Adrenal gland (tissue), 12 donors: ENCODE results near the gene TSC22D2. TPM values are rescaled to one million over a fixed set of nuclear protein-coding genes. Genes with fewer than 3 reads are reported as not detected.
A peak's percentile ranks its signal among the peaks of the same experiment; 100 is the strongest.

Source experiments
- DNase-seq, 7 donors: peaks; one replicate each; pipeline ENCODE4 v3.0.0-alpha.2; 2019 to 2020
- H3K27ac ChIP-seq, 5 donors: fragments of 200-600 bp; sonication (generic) in 4 of 5; 1 replicate in 3 of 5; 2 replicates in 2 of 5; pipeline versions ENCODE4 v1.5.1 to v1.8.0; 2016 to 2020; ENCODE audit warnings: mild to moderate bottlenecking in 1 of 5
- H3K27me3 ChIP-seq: fragments of 200-600 bp; 2 replicates; pipeline ENCODE4 v1.8.0; 2021
- H3K36me3 ChIP-seq, 2 donors: fragments of 200-600 bp; replicated peaks in 1 of 2; 1 replicate in 1 of 2; 2 replicates in 1 of 2; pipeline versions ENCODE4 v1.5.1 to v1.8.0; 2018 to 2022
- H3K4me1 ChIP-seq, 2 donors: fragments of 200-600 bp; replicated peaks in 1 of 2; 1 replicate in 1 of 2; 2 replicates in 1 of 2; pipeline versions ENCODE4 v1.5.1 to v1.8.0; 2018 to 2021
- H3K4me3 ChIP-seq, 4 donors: fragments of 200-600 bp; sonication (generic) in 3 of 4; one replicate each; pipeline ENCODE4 v1.5.1; 2016 to 2018
- H3K9me3 ChIP-seq, 3 donors: fragments of 200-600 bp; sonication (generic) in 1 of 3; replicated peaks in 1 of 3; 1 replicate in 2 of 3; 2 replicates in 1 of 3; pipeline versions ENCODE4 v1.5.1 to v1.8.0; 2016 to 2021
- CTCF ChIP-seq, 6 experiments: fragments of 450-650 bp in 4 of 6; fragments of 200-600 bp in 2 of 6; sonication (generic) in 1 of 6; IDR thresholded peaks; 1 replicate in 5 of 6; 2 replicates in 1 of 6; pipeline versions ENCODE4 v1.5.1 to v1.8.0; 2016 to 2021; ENCODE audit warnings: antibody characterized with exemption in 6 of 6, mild to moderate bottlenecking in 2 of 6, moderate library complexity in 1 of 6
- POLR2A ChIP-seq, 2 donors: fragments of 450-650 bp; IDR thresholded peaks; one replicate each; pipeline ENCODE4 v1.6.1; 2017; ENCODE audit warnings: antibody characterized with exemption in 2 of 2, mild to moderate bottlenecking in 2 of 2, moderate library complexity in 1 of 2
- WGBS, 4 donors: extraction: QIAGEN DNeasy Blood & Tissue Kit in 2 of 4; methylation state at CpG; one replicate each; pipeline versions ENCODE4 v1.1.5 to v1.1.7; 2013 to 2017; 5-methylcytosine and 5-hydroxymethylcytosine counted together
- intact Hi-C, 2 donors: fragments of 100-400 bp; cut with DNase I; formaldehyde crosslinking; loops; one replicate each; pipeline versions ENCODE4 v1.14.1 to v1.15.0; 2022 to 2023
- polyA plus RNA-seq, 3 donors: library from polyadenylated mRNA; stranded (reverse); fragments of 200-250 nt in 2 of 3; fragments of 350-450 nt in 1 of 3; fragmentation: Illumina TruSeq in 1 of 3; extraction: RNeasy Lipid Tissue Mini Kit (QIAGEN cat#74804) in 1 of 3; gene quantifications; one replicate each; pipeline ENCODE4 v1.2.3, GENCODE V29; 2013 to 2014
- total RNA-seq, 9 donors: library from RNA; depleted of rRNA in 4 of 9; stranded (reverse); fragments of >200 nt in 4 of 9; fragments of 120-200 nt in 1 of 9; fragmentation: NEBNext Ultra II Directional in 1 of 9; extraction: Animal tissue kit (Norgen Biotek cat#: 25700) in 1 of 9; gene quantifications; one replicate each; pipeline versions ENCODE4 v1.1.0 to v1.2.4, GENCODE V29; 2013 to 2023
- donor health status: healthy with polysubstance abuse.
- donor health status: Bipolar disorder and iron deficiency.
- donor health status: DM: yes; HTN: yes; CAD: no.
- donor health status: DM: no; HTN: no; CAD: no.
- donor health status: DM: no; HTN: no; CAD: no.
- donor health status: DM: yes; HTN: yes; CAD: no.

The TSC22D2 gene
- total and polyA plus RNA-seq, 12 donors, result 8.3 to 22.6 (median 17.6) TPM

- no peaks in the 10 kb centered on the region for H3K27me3 ChIP-seq
- intact Hi-C loops, result loop anchor here in 1 of 2 donors (10.0 kb wide), 1 partner anchor 84 kb away; no protein-coding TSS in a partner anchor
- H3K4me3 ChIP-seq, result peak overlapping the region; percentile 27 to 84 (median 64)
- peak overlapping the region; percentile 98 to 100 (median 99) for H3K27ac ChIP-seq
- no peaks in the 10 kb centered on the region for H3K36me3 ChIP-seq
- peak; percentile 40 to 79 (median 60) for DNase-seq
- WGBS, 4 donors, result 0% methylated on average over 18 to 68 of the region's 68 CpGs
- no peak for TF ChIP-seq CTCF (IDR thresholded peaks at IDR 0.05)
- TF ChIP-seq POLR2A (IDR thresholded peaks at IDR 0.05), result no peak
- H3K4me1 ChIP-seq, result peaks cover 29 to 52% of the 10 kb centered on the region in 2 donors
- H3K9me3 ChIP-seq, result no peaks in the 10 kb centered on the region
Observed at GRCh38 chr3:150410311-150411105, 2.4 kb downstream of the TSC22D2 start.

- 2 to 5% (median 4%) methylated on average over 4 to 5 of the region's 5 CpGs for WGBS, 4 donors
- TF ChIP-seq POLR2A (IDR thresholded peaks at IDR 0.05) (no peak), CTCF (IDR thresholded peaks at IDR 0.05) (no peak)
- peaks cover 32 to 57% of the 10 kb centered on the region in 2 donors for H3K4me1 ChIP-seq
Observed at GRCh38 chr3:150411106-150411460, 3.0 kb downstream of the TSC22D2 start.

GRCh38 chr3:150411546-150411945 lies 3.4 kb downstream of the TSC22D2 start:
- TF ChIP-seq CTCF (IDR thresholded peaks at IDR 0.05) (no peak), POLR2A (IDR thresholded peaks at IDR 0.05) (no peak)
- Histone ChIP-seq H3K36me3 (no peaks in the 10 kb centered on the region), H3K27me3 (no peaks in the 10 kb centered on the region), H3K9me3 (no peaks in the 10 kb centered on the region), H3K27ac (peak overlapping the region in 1 of 5 donors; percentile 99), H3K4me1 (peaks cover 32 to 62% of the 10 kb centered on the region in 2 donors), H3K4me3 (peak overlapping the region in 2 of 4 donors; percentile 8 to 67)
- intact Hi-C loops, result loop anchor here in 1 of 2 donors (10.0 kb wide), 1 partner anchor 83 kb away; no protein-coding TSS in a partner anchor
- no peak for DNase-seq
- 1 to 7% (median 4%) methylated on average over 3 of the region's 3 CpGs for WGBS, 4 donors

More at GRCh38 chr3:150411106-150411460, 3.0 kb downstream of the TSC22D2 start:
- H3K4me3 ChIP-seq, result peak overlapping the region; percentile 27 to 84 (median 64)
- no peak for DNase-seq
- intact Hi-C loops, result loop anchor here in 1 of 2 donors (10.0 kb wide), 1 partner anchor 84 kb away; no protein-coding TSS in a partner anchor
- no peaks in the 10 kb centered on the region for H3K27me3 ChIP-seq
- H3K27ac ChIP-seq, result peak overlapping the region in 2 of 5 donors; percentile 99
- H3K36me3 ChIP-seq, result no peaks in the 10 kb centered on the region
- H3K9me3 ChIP-seq, result no peaks in the 10 kb centered on the region

- WGBS, 4 donors, result 25 to 38% (median 33%) methylated on average over 2 of the region's 2 CpGs
- intact Hi-C loops, result loop anchor here in 1 of 2 donors (10.0 kb wide), 1 partner anchor 83 kb away; no protein-coding TSS in a partner anchor
- no peaks in the 10 kb centered on the region for H3K27me3 ChIP-seq
- H3K27ac ChIP-seq, result peak overlapping the region in 2 of 5 donors; percentile 10 to 99
- peaks cover 32 to 62% of the 10 kb centered on the region in 2 donors for H3K4me1 ChIP-seq
- H3K4me3 ChIP-seq, result peak overlapping the region in 2 of 4 donors; percentile 8 to 67
- TF ChIP-seq POLR2A (IDR thresholded peaks at IDR 0.05) (no peak), CTCF (IDR thresholded peaks at IDR 0.05) (no peak)
- no peaks in the 10 kb centered on the region for H3K9me3 ChIP-seq
- H3K36me3 ChIP-seq, result no peaks in the 10 kb centered on the region
- no peak for DNase-seq
Observed at GRCh38 chr3:150411976-150412375, 3.9 kb downstream of the TSC22D2 start.
